NCI-H1105 treated with DMSO at 0.1 percent for 48 hours (cell line): ENCODE measurements around the gene UROD.

Source experiments
- DNase-seq: peaks from one replicate; lab custom pipeline; 2025; lab: John Stamatoyannopoulos, UW

The UROD gene

DNA sequence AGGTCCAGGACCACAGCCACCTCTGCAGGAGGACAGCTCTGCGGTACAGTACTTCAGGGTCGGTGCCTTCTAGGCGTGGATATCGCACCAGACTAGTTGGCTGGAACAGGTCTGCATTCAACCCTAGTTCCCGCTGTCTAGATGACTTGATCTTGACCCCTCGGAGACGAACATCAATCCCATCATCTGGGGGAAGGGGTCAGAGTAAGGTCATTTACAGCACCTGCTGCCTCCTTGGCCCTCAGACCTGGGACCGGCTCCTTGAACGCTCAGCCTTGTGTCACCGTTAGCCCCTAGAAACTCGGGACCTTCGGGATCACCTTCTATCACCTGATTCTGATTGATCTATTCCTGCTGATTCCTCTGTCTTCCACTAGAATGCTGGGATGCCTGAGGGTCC lies 3.5 kb upstream of the UROD start:
- DNase-seq, result no peak

DNA sequence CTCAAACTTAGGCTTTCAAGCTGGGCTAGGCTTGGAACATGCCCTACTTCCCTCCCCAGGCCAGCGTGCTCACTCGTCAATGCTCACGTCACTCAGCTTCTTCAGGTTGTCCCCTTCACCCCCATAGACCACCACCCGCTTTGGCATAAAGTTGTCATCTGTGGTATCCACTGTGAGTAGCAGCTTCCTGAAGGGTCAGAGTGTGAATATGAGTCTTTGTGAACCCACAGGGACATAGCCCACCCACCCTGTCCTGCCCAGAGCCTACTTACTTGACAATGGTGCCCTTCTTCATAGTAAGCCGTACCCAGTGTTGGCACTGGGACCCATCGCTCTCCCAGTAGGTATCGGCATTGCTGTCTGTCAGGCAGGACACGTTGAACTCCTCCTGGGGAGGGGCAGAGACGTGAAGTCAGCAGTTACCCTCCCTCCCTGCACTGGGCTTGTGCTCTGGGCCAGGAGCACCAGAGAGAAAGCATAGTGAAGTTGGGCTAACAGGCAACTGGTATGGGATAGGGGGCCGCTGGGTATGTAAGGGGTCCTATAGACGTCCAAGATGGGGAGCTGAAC lies 2.7 kb upstream of the UROD start:
- no peak for DNase-seq

DNA sequence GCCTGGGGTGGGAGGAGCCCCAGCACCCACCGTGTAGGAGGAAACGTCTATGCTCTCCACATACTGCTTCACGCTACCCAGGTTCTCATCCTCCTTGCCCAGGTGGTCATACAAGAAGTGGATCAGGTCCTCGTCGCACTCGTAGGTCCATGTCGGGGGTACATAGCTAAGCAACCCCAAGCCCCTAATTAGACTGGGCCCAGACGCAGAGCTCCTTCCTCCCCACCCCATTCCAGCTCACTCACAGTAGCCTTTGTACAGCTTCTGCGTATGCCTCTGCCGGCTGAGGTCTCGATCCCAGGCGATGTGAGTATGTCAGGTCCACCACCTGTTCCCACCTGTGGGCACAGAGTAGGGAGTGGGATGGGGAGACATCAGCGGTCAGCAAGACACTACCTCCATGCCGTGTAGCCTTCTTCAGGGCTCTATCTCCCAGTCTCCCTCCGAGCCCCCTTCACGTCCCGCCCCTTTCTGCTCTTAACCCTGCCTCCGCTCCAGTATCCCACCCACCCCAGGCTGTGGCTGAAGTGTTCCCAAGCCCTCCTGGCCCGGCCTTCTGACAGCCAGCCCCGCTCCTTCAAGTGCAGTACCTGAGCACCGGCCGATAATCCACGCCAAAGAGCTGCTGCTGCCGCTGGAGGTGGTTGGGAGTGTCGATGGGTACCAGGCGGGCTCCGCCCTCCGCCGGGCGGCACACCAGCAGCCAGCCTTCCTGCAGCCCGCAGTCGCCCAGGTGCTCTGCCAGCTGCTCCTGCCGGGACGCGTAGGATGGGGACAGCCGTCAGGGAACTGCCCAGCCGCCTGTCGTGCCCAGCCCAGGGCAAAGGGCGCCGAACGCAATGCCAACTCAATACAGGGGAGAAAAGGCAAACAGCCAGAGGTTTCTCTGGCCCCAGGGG lies 1.8 kb upstream of the UROD start:
- DNase-seq, result peak; percentile 52

DNA sequence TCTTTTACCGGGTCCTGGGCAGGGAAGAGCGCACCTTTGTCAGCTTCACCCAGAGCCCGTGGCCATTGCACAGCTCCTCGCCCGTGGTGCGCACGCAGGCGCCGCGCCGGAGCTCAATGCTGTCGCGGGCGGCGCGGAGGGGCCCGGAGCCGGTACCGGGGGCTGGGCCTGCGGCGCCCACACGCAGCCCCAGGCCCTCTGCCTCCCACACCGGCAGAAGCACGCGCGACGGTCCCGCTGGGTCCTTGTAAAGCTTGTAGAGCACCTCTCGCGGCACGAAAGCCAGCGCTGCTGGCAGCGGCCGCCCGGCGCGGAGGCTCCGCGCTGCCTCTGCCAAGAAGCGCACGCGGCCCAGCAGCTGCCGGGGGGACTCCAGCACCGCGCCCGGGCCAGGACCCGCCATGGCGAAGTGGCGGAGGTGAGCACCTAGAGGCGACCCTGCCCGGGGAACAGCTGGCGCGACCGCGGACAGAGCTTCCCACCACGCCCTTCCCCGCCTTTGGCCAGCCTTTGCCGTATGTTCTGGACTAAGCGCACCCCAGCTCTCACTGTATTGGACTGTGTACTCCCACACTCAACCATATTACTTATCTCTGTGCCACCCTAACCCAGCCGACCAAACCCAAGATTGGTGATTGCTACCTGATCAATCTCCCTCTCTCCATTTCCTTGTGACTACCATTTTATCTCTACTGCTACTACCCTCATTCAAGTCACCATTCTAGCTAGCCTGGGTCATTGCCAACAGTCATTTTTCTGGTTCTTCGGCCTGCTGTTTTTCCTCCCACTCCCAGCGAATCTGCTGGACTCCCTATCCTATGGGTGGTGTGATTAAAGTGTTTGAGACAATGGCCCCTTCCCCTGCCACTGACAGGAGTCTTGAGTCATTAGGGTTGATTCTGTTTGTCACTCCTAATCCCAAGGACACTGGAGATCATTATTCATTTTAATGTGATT lies 921 bp upstream of the UROD start, which contains the start of gene HECTD3:
HECTD3 (minus strand) TSS at position 470 of the 957 bp plus-strand sequence; CDS start at position 403, 67 bp downstream.
- DNase-seq, result peak; percentile 87

DNA sequence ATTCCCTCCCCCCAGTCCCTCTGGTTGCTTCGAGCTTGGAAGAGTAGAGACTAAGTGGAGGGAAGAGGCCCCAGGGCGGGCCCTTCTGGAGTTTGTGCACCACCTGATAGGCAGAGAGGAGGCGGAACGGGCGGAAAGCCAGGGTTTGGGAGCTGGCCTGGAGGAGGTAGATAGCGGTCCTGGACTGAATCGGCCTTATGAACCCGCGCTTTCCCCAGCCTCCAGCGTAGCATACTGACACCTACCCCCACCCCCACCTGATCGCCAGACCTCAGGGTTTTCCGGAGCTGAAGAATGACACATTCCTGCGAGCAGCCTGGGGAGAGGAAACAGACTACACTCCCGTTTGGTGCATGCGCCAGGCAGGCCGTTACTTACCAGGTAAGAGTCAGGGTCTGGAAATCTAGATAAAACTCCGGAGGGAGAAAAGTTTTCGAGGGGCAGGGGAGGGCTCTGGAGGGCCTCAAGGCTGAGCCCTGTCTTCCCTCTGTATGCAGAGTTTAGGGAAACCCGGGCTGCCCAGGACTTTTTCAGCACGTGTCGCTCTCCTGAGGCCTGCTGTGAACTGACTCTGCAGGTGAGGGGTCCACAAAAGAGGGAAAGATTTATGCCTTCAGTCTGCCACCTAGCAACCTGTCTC lies 705 bp downstream of the UROD start:
- peak; percentile 50 for DNase-seq

DNA sequence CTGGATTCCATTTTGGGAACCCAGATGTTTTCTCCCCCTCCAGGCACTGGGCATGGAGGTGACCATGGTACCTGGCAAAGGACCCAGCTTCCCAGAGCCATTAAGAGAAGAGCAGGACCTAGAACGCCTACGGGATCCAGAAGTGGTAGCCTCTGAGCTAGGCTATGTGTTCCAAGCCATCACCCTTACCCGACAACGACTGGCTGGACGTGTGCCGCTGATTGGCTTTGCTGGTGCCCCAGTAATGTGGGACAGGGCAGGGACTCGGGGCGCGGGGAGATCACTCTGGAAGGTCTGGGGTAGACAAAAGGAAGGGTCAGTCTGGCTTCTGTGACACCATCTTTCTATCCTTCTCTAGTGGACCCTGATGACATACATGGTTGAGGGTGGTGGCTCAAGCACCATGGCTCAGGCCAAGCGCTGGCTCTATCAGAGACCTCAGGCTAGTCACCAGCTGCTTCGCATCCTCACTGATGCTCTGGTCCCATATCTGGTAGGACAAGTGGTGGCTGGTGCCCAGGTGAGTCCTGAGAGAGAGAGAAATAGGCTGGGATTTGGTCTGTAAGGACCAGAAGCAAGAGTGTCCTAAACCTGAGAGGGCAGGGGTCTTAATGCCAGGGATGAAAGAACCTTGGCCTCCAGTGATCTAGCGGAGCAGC lies 1.6 kb downstream of the UROD start:
- DNase-seq, result no peak

DNA sequence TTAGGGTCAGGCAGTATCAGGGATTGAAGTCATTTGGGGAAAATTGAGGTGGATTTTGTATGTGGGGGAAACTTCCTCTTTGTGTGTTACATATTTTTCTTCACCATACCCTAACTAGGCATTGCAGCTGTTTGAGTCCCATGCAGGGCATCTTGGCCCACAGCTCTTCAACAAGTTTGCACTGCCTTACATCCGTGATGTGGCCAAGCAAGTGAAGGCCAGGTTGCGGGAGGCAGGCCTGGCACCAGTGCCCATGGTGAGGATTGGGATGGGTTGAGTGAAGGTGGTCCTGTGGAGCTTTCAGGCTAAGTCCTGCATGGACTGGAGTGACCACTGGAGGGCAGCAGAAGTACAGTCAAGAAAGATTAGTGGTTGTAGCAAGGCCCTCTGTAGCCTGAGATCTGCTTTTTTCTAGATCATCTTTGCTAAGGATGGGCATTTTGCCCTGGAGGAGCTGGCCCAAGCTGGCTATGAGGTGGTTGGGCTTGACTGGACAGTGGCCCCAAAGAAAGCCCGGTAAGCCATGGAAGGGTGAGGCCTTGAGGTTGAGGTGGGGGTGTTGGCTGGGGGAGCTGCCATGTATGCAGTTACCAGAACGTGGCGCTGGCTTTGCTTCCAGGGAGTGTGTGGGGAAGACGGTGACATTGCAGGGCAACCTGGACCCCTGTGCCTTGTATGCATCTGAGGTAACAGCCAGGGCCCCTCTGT lies 2.4 kb downstream of the UROD start:
- peak; percentile 72 for DNase-seq

DNA sequence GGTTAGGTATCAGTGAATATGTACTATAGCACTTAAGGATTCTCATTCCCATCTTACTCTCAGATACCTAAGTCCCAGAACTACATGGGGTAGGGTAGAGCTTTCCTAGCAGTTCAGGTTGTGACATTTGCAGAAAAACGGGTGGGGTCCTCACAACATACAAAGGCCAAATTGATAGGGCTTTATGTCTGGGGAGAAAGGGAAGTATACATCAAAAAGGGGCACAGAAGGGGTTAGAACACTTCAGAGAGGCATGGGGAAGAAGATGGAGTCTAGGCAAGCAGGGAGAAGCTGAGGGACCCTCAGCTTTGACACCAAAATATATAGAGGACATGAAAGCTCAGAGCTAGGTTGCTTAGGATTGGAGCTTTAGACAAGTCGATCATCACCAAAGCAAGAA lies 3.6 kb downstream of the UROD start:
- no peak for DNase-seq

DNA sequence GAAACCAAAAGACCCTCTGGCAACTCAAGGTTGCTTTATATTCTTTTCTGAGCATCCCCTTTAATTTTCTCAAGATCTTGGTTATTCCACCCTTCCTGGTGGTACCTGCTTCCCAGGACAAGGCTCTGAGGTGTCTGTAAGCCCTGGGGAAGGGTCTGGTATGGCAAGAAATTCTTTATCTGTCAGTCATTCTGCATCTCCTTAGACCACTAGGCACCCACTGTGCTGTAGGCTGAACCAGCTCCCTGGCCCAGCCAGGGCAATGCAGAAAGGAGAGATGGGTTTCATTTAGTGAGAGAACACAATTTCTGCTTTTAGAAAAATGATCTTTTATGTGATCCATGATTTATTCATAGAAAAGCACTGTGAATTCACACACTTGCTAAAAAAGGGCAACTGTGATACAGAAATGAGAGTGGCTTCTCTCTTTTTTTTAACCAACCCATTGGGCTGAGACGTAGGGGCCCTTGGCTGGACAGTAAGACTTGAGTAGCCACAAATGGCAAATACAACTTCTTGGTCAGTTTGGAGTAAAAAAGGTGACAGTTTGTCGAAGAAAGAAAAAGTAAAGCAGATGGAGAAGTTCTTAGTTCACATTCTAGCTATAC lies 4.1 kb downstream of the UROD start:
- DNase-seq, result no peak

DNA sequence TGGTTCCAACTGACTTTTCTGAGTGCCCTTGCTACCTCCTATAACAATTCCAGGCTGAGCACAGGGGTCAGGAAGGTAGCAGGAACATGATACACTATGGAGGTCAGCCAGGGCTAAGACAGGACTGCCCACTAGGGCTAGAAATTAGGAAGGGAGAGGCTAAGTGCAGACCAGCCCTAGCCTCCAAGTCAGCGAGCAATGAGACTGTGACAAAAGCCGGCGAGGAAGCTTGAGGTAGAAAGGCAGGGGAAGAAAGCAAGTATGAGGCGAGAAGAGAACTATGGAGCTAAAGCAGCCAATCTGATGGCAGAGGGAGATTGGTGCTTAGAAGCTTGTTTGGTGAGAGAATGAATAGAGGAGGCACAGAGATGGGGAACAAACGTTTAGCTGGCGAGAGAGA lies 4.7 kb downstream of the UROD start:
- DNase-seq, result no peak

DNA sequence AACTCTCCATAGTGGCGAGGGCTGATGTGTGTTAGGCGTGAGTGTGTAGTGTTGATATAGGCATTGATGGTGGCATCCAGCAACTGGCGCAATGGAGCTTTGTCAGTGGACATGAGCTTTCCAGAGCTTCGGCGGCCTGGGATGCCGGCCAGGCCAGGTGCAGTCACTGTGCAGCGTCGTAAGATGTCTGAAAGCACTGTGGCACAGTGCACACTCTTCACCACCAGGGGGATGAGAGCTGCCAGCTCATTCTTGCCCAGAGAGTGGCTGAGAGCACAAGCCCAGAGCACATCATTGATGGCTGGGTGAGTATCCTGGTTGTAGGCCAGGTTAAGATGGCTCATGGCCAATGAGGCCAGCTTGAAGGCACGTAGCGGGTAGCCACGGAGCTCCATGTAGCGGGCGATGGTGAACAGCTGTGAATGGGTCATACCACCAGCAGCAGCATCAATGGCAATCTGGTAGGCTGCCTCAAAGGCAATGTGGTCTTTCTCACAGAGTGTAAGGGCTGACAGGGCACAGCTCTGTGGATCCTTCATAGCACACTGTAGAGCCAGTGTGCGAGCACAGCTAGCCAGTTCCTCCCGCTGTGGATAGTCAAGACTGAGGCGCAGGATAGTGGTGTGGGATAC lies 6.7 kb downstream of the UROD start:
- DNase-seq, result peak; percentile 79

DNA sequence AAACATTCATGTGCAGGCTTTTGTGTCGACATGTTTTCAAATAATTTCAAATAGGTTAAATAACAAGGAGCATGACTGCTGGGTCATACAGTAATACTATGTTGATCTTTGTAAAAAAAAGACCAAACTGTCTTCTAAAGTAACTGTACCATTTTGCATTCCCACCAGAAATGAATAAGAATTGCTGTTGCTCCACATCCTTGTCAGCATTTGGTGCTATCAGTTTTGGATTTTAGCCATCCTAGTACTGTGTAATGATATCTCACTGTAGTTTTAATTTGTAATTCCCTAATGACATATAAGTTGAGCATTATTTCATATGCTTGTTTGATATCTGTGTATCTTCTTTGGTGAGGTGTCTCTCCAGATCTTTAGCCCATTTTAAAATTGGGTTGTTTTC lies 11.6 kb downstream of the UROD start:
- no peak for DNase-seq

DNA sequence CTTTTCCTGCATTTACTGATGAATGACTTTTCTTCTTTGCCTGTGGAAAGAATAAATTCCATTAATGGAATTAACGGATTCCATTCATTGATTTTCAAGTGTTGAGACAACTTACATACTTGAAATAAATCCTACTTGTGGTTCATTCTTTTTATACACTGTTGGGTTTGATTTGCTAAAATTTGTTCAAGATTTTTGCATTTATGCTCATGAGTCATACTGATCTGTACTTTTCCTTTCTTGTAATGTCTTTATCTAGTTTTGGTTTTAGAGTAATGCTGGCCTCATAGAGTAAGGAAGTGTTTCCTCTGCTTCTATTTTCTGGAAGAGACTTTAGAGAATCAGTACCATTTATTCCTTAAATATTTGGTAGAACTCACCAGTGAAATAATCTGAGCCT lies 14.4 kb downstream of the UROD start:
- DNase-seq, result no peak

DNA sequence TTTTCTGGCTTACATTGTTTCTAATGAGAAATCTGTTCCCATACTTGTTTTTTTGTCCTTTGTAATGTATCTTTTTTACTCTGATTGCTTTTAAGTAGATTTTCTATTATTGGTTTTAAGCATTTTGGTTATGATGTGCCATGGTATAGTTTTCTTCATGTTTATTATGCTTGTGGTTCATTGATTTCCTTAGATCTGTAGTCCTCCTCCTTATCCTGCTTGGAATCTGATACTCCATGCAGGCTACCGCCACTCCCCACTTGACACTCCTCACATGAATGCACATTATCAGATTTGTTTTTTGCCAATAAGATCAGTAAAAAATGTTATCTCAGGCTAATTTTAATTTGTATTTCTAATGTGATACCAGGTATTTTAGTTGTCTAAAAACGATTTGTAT lies 20.8 kb downstream of the UROD start:
- no peak for DNase-seq

DNA sequence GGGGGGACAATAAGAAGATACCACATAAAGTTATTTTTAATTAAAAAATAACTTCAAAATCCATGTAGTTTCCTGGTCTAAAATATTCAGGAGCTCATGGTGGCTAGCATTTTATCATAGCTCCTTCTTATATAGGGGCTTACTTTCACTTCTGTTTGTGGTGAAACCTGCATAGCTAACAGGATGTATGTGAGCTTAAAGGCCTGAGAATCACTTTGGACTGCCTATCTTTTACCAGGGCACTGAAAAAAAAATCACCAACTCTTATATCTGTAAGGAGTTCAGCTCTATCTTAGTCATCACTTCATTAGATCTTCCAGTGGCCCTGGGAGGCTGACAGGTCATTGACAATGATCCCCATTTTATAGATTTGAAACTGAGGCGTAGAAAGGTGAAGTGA lies 21.3 kb downstream of the UROD start:
- DNase-seq, result no peak

DNA sequence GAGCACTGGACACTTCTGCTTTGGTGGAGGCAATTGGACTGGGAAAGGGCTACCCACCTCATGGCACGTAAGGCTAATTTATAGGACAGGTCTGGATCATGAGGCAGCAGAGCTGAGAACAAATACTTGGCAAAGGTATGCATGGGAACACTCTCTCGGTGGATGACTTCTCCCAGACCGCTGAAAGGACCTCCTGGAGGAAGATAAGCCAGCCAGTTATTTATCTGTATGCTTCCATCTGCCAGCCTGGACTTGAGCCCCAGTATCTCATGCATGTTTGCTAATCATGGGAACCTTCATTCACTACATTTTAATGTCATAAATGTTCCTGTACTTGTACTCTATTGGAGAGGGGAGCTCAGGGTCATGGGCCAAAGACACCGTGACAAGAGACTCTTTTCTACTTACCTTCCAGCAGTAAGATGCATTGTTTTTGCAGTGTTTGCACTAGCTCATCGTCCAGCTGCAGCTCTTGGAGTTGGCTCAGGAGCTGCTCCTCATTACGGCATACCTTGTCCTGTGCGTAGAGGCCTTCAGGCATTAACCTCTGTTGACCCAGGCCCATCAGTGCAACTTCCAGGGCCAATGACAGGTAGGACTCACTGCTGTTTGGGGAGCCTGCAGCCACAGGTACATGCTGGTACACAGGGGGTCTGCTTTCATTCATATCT lies 23.7 kb downstream of the UROD start:
- DNase-seq, result no peak

DNA sequence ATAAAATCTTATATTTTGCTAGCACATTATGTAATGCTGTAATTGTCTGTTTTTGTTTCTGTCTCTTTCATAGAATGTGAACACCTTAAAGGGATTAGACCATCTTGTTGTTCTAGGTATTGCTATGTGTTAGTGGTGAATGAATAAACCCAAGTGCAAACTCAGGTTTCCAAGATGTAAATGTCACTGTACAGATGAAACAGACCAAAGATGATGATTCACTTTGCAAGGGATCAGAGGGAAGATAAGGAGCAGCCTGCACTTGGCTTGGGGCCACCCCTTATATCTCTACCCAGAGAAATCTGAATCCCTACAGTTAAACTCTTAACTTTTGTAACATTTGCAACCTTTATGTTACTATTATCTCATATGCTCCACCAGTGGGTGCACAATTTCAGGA lies 25.4 kb downstream of the UROD start:
- no peak for DNase-seq

DNA sequence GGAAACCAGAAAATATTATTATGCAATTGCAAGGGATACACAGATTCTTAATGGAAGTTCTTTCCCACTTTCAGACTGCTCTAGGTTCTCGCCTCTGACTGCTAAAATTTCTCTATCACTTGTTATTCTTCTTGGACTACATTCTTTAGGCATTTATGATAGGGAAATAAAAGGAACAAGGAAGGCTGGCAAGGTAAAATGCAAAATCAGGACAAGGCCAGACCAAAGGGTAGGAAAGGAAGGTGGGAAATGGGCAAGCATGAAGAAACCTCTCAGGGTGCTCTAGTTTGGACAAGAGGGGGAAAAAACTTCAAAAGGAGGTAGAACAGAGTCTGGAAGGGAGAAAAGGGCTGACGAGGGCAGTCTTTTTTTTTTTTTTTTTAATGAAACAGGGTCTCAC lies 26.2 kb downstream of the UROD start:
- no peak for DNase-seq

DNA sequence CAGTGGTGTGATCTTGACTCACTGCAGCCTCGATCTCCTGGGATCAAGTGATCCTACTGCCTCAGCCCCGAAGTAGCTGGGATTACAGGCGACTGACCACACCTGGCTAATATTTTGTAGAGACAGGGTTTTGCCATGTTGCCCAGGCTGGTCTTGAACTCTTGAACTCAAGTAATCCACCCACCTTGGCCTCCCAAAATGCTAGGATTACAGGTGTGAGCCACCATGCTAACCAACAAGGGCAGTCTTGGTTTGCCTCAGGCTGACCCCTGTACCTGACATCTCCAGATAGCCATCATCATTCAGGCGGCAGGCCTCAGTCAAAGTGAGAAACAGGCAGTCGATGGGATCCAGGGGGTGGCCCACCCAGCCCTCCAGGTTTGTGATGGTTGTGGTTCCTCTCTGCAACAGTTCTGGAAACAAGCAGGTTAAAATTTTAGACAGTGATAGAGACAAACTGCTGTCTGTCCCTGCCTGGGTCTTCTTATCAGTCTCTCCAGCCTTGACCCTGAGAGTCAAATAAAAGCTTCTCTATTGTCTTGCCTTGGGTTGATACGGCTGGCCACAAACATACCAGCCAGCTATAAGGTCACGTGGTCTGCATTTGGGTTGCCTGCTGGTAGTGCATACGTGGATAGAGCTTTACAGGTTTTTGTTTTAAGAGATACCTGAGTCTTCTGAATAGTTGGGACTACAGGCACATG lies 26.8 kb downstream of the UROD start:
- no peak for DNase-seq
